ENCODE results near the gene HCRTR1.

GRCh38 chr1:31618916-31619846, 1.7 kb downstream of the HCRTR1 start:
- TF ChIP-seq EZH2 (IDR thresholded peaks at IDR 0.05; ENCODE audit: insufficient read depth, poor library complexity, severe bottlenecking) (no peak), EZH2phosphoT487 (IDR thresholded peaks at IDR 0.05; ENCODE audit: insufficient read depth, low read depth) (no peak)

Measured in GM23248 (cell line).